Loucy (cell line): ENCODE results near the gene MTHFSD.

Experiments used
- H2AFZ ChIP-seq: fragments of 200-600 bp; sonication (generic); 2 replicates; pipeline ENCODE4 v1.6.0; 2016; ENCODE audit warnings: antibody characterized with exemption, mild to moderate bottlenecking, low read length, moderate library complexity
- H3F3A ChIP-seq: fragments of 200-600 bp; 2 replicates; pipeline ENCODE4 v1.6.0; 2016; ENCODE audit warnings: antibody characterized with exemption, low read depth, mild to moderate bottlenecking
- H3K27me3 ChIP-seq: fragments of 200-600 bp; sonication (generic); 2 replicates; pipeline ENCODE4 v1.6.1; 2014; ENCODE audit warnings: low read length, mild to moderate bottlenecking; ENCODE audit not compliant: insufficient read depth, poor library complexity, severe bottlenecking
- H3K36me3 ChIP-seq: fragments of 200-600 bp; sonication (generic); 2 replicates; pipeline ENCODE4 v1.6.1; 2016; ENCODE audit warnings: low read length; ENCODE audit not compliant: insufficient read depth
- H3K4me1 ChIP-seq: fragments of 200-600 bp; sonication (generic); 2 replicates; pipeline ENCODE4 v1.5.1; 2014; ENCODE audit warnings: low read length, mild to moderate bottlenecking; ENCODE audit not compliant: insufficient read depth, poor library complexity, severe bottlenecking
- H3K4me2 ChIP-seq: fragments of 200-600 bp; sonication (generic); 2 replicates; pipeline ENCODE4 v1.6.0; 2014; ENCODE audit warnings: antibody characterized with exemption, low read length, low read depth, mild to moderate bottlenecking; ENCODE audit not compliant: poor library complexity, severe bottlenecking
- H3K4me3 ChIP-seq: fragments of 200-600 bp; sonication (generic); 2 replicates; pipeline ENCODE4 v1.5.1; 2014; ENCODE audit warnings: low read length, mild to moderate bottlenecking, mixed read lengths; ENCODE audit not compliant: poor library complexity, severe bottlenecking
- H3K79me2 ChIP-seq: fragments of 200-600 bp; sonication (generic); 2 replicates; pipeline ENCODE4 v1.6.1; 2014; ENCODE audit warnings: low read length; ENCODE audit not compliant: insufficient read depth
- H3K9ac ChIP-seq: fragments of 200-600 bp; sonication (generic); 2 replicates; pipeline ENCODE4 v1.6.0; 2014; ENCODE audit warnings: mild to moderate bottlenecking, low read depth, low read length, moderate library complexity; ENCODE audit not compliant: poor library complexity, severe bottlenecking
- H3K9me2 ChIP-seq: fragments of 200-600 bp; sonication (generic); replicated peaks from 2 replicates; pipeline ENCODE4 v1.6.1; 2016; ENCODE audit warnings: low read depth, low read length, mixed read lengths
- H3K9me3 ChIP-seq: fragments of 200-600 bp; sonication (generic); 2 replicates; pipeline ENCODE4 v1.6.1; 2014; ENCODE audit warnings: mild to moderate bottlenecking, antibody characterized with exemption, low read length, low read depth; ENCODE audit not compliant: insufficient read depth
- H4K20me1 ChIP-seq: fragments of 200-600 bp; sonication (generic); 2 replicates; pipeline ENCODE4 v1.6.0; 2014; ENCODE audit warnings: antibody characterized with exemption, low read length, mild to moderate bottlenecking; ENCODE audit not compliant: insufficient read depth, poor library complexity, severe bottlenecking
- EZH2phosphoT487 ChIP-seq: fragments of 200-600 bp; IDR thresholded peaks from 2 replicates; pipeline ENCODE4 v1.6.1; 2018; ENCODE audit warnings: antibody characterized with exemption, mild to moderate bottlenecking, moderate library complexity, borderline replicate concordance
- TF ChIP-seq, protein P1 (sequence below): fragments of 200-600 bp; sonication (generic); conservative IDR thresholded peaks from 2 replicates; pipeline ENCODE4 v1.5.1; 2014; ENCODE audit warnings: mild to moderate bottlenecking, antibody characterized with exemption, low read length

Gene MTHFSD

DNA sequence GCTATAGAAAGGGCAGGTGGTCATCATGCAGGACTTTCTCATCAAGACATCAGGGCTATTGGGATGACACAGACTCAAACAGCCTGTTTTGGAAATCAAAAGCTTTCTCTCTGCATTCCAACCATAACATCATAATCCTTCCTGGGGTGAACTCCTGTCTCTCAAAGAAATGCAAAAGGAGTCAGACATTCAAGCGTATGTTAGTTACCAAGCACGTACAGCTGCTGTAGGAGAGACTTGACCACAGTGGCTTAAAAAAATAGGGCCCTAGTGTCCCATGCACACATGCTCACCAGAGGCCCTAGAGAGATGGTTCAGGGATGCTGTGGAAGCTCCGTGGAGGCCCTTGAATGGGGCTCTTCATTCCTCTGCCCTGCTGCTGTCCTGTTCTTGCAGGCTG lies 69.3 kb downstream of the MTHFSD start:
- Histone ChIP-seq H3K9ac (no peak overlapping the region), H4K20me1 (no peaks in the 10 kb centered on the region), H3F3A (no peaks in the 10 kb centered on the region), H3K36me3 (no peaks in the 10 kb centered on the region), H3K27me3 (no peaks in the 10 kb centered on the region), H3K79me2 (no peaks in the 10 kb centered on the region), H3K9me3 (peaks cover 6% of the 10 kb centered on the region; the same call in 1 of the 2 replicates), H3K4me2 (no peak overlapping the region), H3K4me1 (no peaks in the 10 kb centered on the region), H2AFZ (no peak overlapping the region), H3K9me2 (no peaks in the 10 kb centered on the region), H3K4me3 (no peak overlapping the region)
- no peak for TF ChIP-seq EZH2phosphoT487
- TF ChIP-seq, protein P1, sequence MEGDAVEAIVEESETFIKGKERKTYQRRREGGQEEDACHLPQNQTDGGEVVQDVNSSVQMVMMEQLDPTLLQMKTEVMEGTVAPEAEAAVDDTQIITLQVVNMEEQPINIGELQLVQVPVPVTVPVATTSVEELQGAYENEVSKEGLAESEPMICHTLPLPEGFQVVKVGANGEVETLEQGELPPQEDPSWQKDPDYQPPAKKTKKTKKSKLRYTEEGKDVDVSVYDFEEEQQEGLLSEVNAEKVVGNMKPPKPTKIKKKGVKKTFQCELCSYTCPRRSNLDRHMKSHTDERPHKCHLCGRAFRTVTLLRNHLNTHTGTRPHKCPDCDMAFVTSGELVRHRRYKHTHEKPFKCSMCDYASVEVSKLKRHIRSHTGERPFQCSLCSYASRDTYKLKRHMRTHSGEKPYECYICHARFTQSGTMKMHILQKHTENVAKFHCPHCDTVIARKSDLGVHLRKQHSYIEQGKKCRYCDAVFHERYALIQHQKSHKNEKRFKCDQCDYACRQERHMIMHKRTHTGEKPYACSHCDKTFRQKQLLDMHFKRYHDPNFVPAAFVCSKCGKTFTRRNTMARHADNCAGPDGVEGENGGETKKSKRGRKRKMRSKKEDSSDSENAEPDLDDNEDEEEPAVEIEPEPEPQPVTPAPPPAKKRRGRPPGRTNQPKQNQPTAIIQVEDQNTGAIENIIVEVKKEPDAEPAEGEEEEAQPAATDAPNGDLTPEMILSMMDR: no peak

DNA sequence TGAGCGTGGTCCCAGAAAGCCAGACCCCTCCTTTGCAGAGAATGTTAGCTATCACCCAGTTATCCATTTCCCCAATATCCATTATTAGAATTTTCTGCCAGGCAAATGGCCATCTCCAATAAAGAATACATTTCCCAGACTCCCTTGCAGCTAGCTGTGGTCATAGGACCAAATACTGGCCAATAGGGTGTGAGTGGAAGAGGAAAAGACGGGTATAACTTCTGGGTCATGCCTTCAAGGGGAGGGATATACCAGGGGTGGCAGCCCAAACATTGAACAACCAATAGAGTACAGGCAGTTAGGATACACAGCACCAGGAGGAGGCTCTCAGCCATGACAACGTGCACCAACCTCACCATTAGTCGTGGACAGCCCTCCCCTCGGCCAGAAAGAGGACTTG lies 70.8 kb downstream of the MTHFSD start:
- Histone ChIP-seq H4K20me1 (no peaks in the 10 kb centered on the region), H2AFZ (no peak overlapping the region), H3K27me3 (no peaks in the 10 kb centered on the region), H3K9me3 (peaks cover 6% of the 10 kb centered on the region; the same call in 1 of the 2 replicates), H3K9me2 (no peaks in the 10 kb centered on the region), H3F3A (no peaks in the 10 kb centered on the region), H3K79me2 (no peaks in the 10 kb centered on the region), H3K4me1 (no peaks in the 10 kb centered on the region), H3K4me3 (no peak overlapping the region), H3K36me3 (no peaks in the 10 kb centered on the region), H3K4me2 (no peak overlapping the region), H3K9ac (no peak overlapping the region)
- no peak for TF ChIP-seq EZH2phosphoT487
- TF ChIP-seq, protein P1: no peak

DNA sequence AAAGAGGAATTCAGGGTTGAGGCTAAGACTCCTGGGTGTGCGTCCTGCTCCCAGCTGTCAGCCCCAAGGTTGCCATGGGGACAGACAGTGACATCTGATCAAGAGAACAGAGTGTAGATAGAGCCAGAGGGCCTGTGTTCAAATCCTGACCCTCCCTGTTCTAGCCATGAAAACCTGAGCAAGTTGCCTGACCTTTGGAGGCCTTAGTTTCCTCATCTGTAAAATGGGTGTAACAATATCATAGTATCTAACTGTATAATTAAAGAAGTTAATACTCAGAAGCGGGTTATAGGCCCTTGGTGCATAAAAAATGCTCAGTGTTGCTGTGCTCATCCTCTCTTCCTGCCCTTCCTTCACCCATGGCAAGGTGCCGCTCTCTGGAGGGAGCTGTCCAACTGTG lies 73.4 kb downstream of the MTHFSD start:
- no peak overlapping the region for H3K4me2 ChIP-seq
- H3K36me3 ChIP-seq: no peaks in the 10 kb centered on the region
- no peaks in the 10 kb centered on the region for H3F3A ChIP-seq
- H3K9ac ChIP-seq: no peak overlapping the region
- H3K9me3 ChIP-seq: peaks cover 6% of the 10 kb centered on the region; the same call in 1 of the 2 replicates
- TF ChIP-seq, protein P1: no peak
- no peak for TF ChIP-seq EZH2phosphoT487
- H4K20me1 ChIP-seq: no peaks in the 10 kb centered on the region
- H3K4me1 ChIP-seq: no peaks in the 10 kb centered on the region
- H3K4me3 ChIP-seq: no peak overlapping the region
- H3K79me2 ChIP-seq: no peaks in the 10 kb centered on the region
- H2AFZ ChIP-seq: no peak overlapping the region
- H3K9me2 ChIP-seq: no peaks in the 10 kb centered on the region
- no peaks in the 10 kb centered on the region for H3K27me3 ChIP-seq
